Neural progenitor cell (in vitro differentiated cells): Measurements from ENCODE around the gene PSPH.

Source experiments
- CTCF ChIP-seq: fragments of 200-600 bp; sonication (generic); IDR thresholded peaks from 2 replicates; pipeline ENCODE4 v1.5.1; 2017; ENCODE audit warnings: antibody characterized with exemption, mild to moderate bottlenecking
- EZH2 ChIP-seq: fragments of 200-600 bp; sonication (generic); IDR thresholded peaks from 2 replicates; pipeline ENCODE4 v1.6.1; 2017; ENCODE audit warnings: antibody characterized with exemption, mild to moderate bottlenecking, moderate library complexity
- EZH2phosphoT487 ChIP-seq: fragments of 200-600 bp; sonication (generic); IDR thresholded peaks from 2 replicates; pipeline ENCODE4 v1.6.1; 2017; ENCODE audit warnings: antibody characterized with exemption

- TF ChIP-seq EZH2 = no peak
- TF ChIP-seq CTCF = no peak
- no peak for TF ChIP-seq EZH2phosphoT487
Measured at GRCh38 chr7:56048245-56048644, 3.0 kb downstream of the PSPH start.
